ENCODE results near the gene MICAL3. TPM values are rescaled to one million over a fixed set of nuclear protein-coding genes. Genes with fewer than 3 reads are reported as not detected.

Gene MICAL3
- total and polyA plus RNA-seq, 9 of the 15 experiments (the other 6 are each of a cell fraction or from before 2014, with no cell fraction given): 0.53 to 32.1 (median 12.3) TPM

DNA sequence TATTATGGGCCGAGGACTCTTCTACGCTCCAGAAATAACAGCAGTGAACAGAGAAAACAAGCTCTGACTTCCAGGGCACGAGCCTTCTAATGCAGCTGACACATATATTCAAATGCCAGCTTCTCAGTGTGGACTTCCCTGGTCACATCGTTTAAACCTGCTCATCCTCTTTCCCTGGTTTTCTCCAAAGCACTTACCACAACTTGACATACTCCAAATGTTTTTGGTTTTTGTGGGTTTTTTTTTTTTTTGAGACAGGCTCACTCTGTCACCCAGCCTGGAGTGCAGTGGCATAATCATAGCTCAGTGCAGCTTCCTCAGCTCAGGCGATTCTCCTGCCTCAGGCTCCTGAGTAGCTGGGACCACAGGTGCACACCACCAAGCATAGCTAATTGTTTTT lies 105.5 kb downstream of the MICAL3 start:
- FAIRE-seq (no peak), ATAC-seq (no peak), DNase-seq (ENCODE audit: extremely low read depth in 1 of 4, low spot score in 3 of 4) (no peak)
- POLR2A ChIA-PET: interaction anchor here (0.6 to 1.1 kb wide), 3 partner anchors 12 to 74 kb away, joined by 3 to 5 read pairs (median 4); no protein-coding TSS in a partner anchor
- intact Hi-C loops (cut with micrococcal nuclease) (no loop called here), in situ Hi-C loops (cut with MboI) (no loop called here)
- Histone ChIP-seq H3K9me3 (replicated peaks; ENCODE audit: control insufficient read depth, insufficient read depth, low read depth, low read length) (no peaks in the 10 kb centered on the region), H2AFZ (ENCODE audit: low read depth, low read length) (no peak overlapping the region), H3K79me2 (ENCODE audit: control insufficient read depth, insufficient read depth, low read length) (peaks cover 82% of the 10 kb centered on the region), H3K9me1 (ENCODE audit: control insufficient read depth, insufficient read depth, low read length) (peaks cover 8% of the 10 kb centered on the region), H3K4me3 (no peak overlapping the region), H3K27ac (ENCODE audit: extremely low read depth, low read depth, low read length) (no peak overlapping the region), H4K20me1 (replicated peaks; ENCODE audit: control insufficient read depth, insufficient read depth, low read length) (peaks cover 38% of the 10 kb centered on the region), H3K4me1 (replicated peaks in 1 of 2; ENCODE audit: control insufficient read depth in 2 of 2, insufficient read depth in 2 of 2, low read length in 2 of 2) (peaks cover 67 to 80% of the 10 kb centered on the region in 2 experiments), H3K27me3 (ENCODE audit: control insufficient read depth in 2 of 2, insufficient read depth in 2 of 2, low read length in 2 of 2) (no peaks in the 10 kb centered on the region), H3K9ac (ENCODE audit: insufficient read depth in 1 of 2, low read depth in 2 of 2, low read length in 2 of 2) (no peak overlapping the region; a peak in 1 of 4 replicates), H3K36me3 (ENCODE audit: control insufficient read depth, insufficient read depth, low read length) (no peaks in the 10 kb centered on the region), H3K4me2 (ENCODE audit: insufficient read depth, low read length) (no peak overlapping the region)
- no TSS peak for BruUV-seq (replicated peaks)
- 81% methylated on average over 5 of the region's 5 CpGs for WGBS (ENCODE audit: insufficient coverage, low coverage, missing lambda C conversion rate)
- CTCF ChIA-PET (ENCODE audit: low intra/inter-chr PET ratio): no interaction called here
- TF ChIP-seq KHSRP (IDR thresholded peaks at IDR 0.05) (no peak), MYC (IDR thresholded peaks at IDR 0.05; ENCODE audit: low read depth, low read length) (no peak), MYC (CRISPR knock-in tag; IDR thresholded peaks at IDR 0.05; ENCODE audit: borderline replicate concordance, low read depth) (no peak), KLF1 (tag; IDR thresholded peaks at IDR 0.05) (no peak), RCOR1 (IDR thresholded peaks at IDR 0.05; ENCODE audit: borderline replicate concordance in 1 of 2, low read depth in 2 of 2, low read length in 2 of 2) (no peak), SRSF7 (optimal IDR thresholded peaks at IDR 0.05; ENCODE audit: low read depth, low read length) (no peak), ZNF280B (CRISPR knock-in tag; IDR thresholded peaks at IDR 0.05) (no peak), BMI1 (IDR thresholded peaks at IDR 0.05; ENCODE audit: low read length) (no peak), NFATC3 (IDR thresholded peaks at IDR 0.05) (no peak), ZBTB5 (IDR thresholded peaks at IDR 0.05) (no peak), SMARCA5 (IDR thresholded peaks at IDR 0.05) (no peak), ZZZ3 (IDR thresholded peaks at IDR 0.05) (no peak), NR4A1 (CRISPR knock-in tag; IDR thresholded peaks at IDR 0.05) (no peak), NR4A1 (tag; IDR thresholded peaks at IDR 0.05) (no peak), TAF7 (tag; IDR thresholded peaks at IDR 0.05) (no peak), ZSCAN29 (IDR thresholded peaks at IDR 0.05) (no peak)
- TF ChIP-seq, protein P1, sequence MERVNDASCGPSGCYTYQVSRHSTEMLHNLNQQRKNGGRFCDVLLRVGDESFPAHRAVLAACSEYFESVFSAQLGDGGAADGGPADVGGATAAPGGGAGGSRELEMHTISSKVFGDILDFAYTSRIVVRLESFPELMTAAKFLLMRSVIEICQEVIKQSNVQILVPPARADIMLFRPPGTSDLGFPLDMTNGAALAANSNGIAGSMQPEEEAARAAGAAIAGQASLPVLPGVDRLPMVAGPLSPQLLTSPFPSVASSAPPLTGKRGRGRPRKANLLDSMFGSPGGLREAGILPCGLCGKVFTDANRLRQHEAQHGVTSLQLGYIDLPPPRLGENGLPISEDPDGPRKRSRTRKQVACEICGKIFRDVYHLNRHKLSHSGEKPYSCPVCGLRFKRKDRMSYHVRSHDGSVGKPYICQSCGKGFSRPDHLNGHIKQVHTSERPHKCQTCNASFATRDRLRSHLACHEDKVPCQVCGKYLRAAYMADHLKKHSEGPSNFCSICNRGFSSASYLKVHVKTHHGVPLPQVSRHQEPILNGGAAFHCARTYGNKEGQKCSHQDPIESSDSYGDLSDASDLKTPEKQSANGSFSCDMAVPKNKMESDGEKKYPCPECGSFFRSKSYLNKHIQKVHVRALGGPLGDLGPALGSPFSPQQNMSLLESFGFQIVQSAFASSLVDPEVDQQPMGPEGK (CRISPR knock-in tag; IDR thresholded peaks at IDR 0.05; ENCODE audit: borderline replicate concordance): no peak

All from K562 (cell line).